ENCODE data around the gene GUCD1. TPM values are rescaled to one million over a fixed set of nuclear protein-coding genes. Genes with fewer than 3 reads are reported as not detected.

Gene GUCD1
- total RNA-seq, 4 donors from 2014 or later: 92.8 to 262 (median 144) TPM

GRCh38 chr22:24513378-24514240, 41.3 kb downstream of the GUCD1 start:
- TF ChIP-seq CTCF (IDR thresholded peaks at IDR 0.05; ENCODE audit: low read depth): no peak

- no peak for TF ChIP-seq CTCF (IDR thresholded peaks at IDR 0.05; ENCODE audit: low read depth)
These were observed 42.9 kb downstream of the GUCD1 start for GRCh38 chr22:24512043-24512442.

- TF ChIP-seq CTCF (IDR thresholded peaks at IDR 0.05; ENCODE audit: low read depth): no peak
These were observed 44.0 kb downstream of the GUCD1 start for GRCh38 chr22:24510637-24511625.

GRCh38 chr22:24507716-24508115, 47.2 kb downstream of the GUCD1 start:
- no peak for TF ChIP-seq CTCF (IDR thresholded peaks at IDR 0.05; ENCODE audit: low read depth)

- TF ChIP-seq CTCF (IDR thresholded peaks at IDR 0.05; ENCODE audit: low read depth): no peak
These were observed 48.0 kb downstream of the GUCD1 start for GRCh38 chr22:24506802-24507438.

- TF ChIP-seq CTCF (IDR thresholded peaks at IDR 0.05; ENCODE audit: low read depth): no peak
These were observed 49.8 kb downstream of the GUCD1 start for GRCh38 chr22:24504956-24505736.
